CD4-positive, alpha-beta T cell (primary cell): ENCODE data around the gene SHOX. TPM values are rescaled to one million over a fixed set of nuclear protein-coding genes. Genes with fewer than 3 reads are reported as not detected.

ENCODE experiments used
- ATAC-seq: fragments of 200-7000 bp; cut with Tn5 transposase; one replicate; pipeline ENCODE4 v1.10.0; 2022; ENCODE audit warnings: mild to moderate bottlenecking; ENCODE audit not compliant: poor library complexity
- CTCF ChIA-PET: fragments of 350-600 bp; sonication (Branson Sonifier 250); formaldehyde crosslinking; loops from one replicate; lab custom pipeline; 2021; ENCODE audit warnings: antibody characterized with exemption, inconsistent platforms; lab: Charles Lee
- POLR2A ChIA-PET: fragments of 350-600 bp; sonication (Branson Sonifier 250); formaldehyde crosslinking; loops from one replicate; lab custom pipeline; 2021; ENCODE audit warnings: antibody characterized with exemption, inconsistent platforms; lab: Charles Lee
- DNase-seq, 14 experiments: peaks; one replicate each; pipeline ENCODE4 v3.0.0-alpha.2; 2013 to 2020; ENCODE audit warnings: mixed read lengths in 2 of 14
- H3K27ac ChIP-seq, 2 donors: one replicate each; pipeline versions ENCODE4 v1.5.1 to v1.7.0; 2013; ENCODE audit warnings: low read length in 2 of 2, low read depth in 1 of 2, mild to moderate bottlenecking in 1 of 2
- H3K27me3 ChIP-seq, 2 experiments: 1 replicate in 1 of 2; 2 replicates in 1 of 2; pipeline versions ENCODE4 v1.6.1 to v1.7.0; 2013; ENCODE audit warnings: low read length in 2 of 2, control low read depth in 1 of 2, mild to moderate bottlenecking in 1 of 2, moderate library complexity in 1 of 2; ENCODE audit not compliant: insufficient read depth in 2 of 2, control insufficient read depth in 1 of 2
- H3K36me3 ChIP-seq: one replicate; pipeline ENCODE4 v1.6.1; 2013; ENCODE audit warnings: low read length, control low read depth; ENCODE audit not compliant: insufficient read depth
- H3K4me1 ChIP-seq: one replicate; pipeline ENCODE4 v1.6.1; 2013; ENCODE audit warnings: low read length, control low read depth; ENCODE audit not compliant: insufficient read depth
- H3K4me3 ChIP-seq: one replicate; pipeline ENCODE4 v1.5.1; 2013; ENCODE audit warnings: mild to moderate bottlenecking, low read length, moderate library complexity
- H3K9me3 ChIP-seq, 2 experiments: 1 replicate in 1 of 2; 2 replicates in 1 of 2; pipeline versions ENCODE4 v1.6.1 to v1.7.0; 2013; ENCODE audit warnings: low read length in 2 of 2, mild to moderate bottlenecking in 2 of 2, control low read depth in 1 of 2, moderate library complexity in 1 of 2; ENCODE audit not compliant: control insufficient read depth in 1 of 2, insufficient read depth in 1 of 2
- H3K27ac Mint-ChIP-seq: one replicate; pipeline ENCODE4 v1.8.0; 2020; ENCODE audit warnings: mixed read lengths
- H3K27me3 Mint-ChIP-seq: one replicate; pipeline ENCODE4 v1.8.0; 2021; ENCODE audit warnings: mixed read lengths
- H3K36me3 Mint-ChIP-seq: one replicate; pipeline ENCODE4 v1.8.0; 2021; ENCODE audit warnings: low read depth, mixed read lengths
- H3K4me1 Mint-ChIP-seq: one replicate; pipeline ENCODE4 v1.8.0; 2021; ENCODE audit warnings: low read depth, mixed read lengths
- H3K4me3 Mint-ChIP-seq: one replicate; pipeline ENCODE4 v1.8.0; 2020; ENCODE audit warnings: mild to moderate bottlenecking, mixed read lengths
- H3K9me3 Mint-ChIP-seq: one replicate; pipeline ENCODE4 v1.8.0; 2020; ENCODE audit warnings: mixed read lengths
- CTCF ChIP-seq: fragments of 200-600 bp; IDR thresholded peaks from one replicate; pipeline ENCODE4 v1.8.0; 2022; ENCODE audit warnings: antibody characterized with exemption, mild to moderate bottlenecking
- intact Hi-C, 2 experiments: fragments of 100-400 bp; cut with DNase I in 1 of 2; cut with micrococcal nuclease in 1 of 2; formaldehyde crosslinking; loops; one replicate each; pipeline versions ENCODE4 v1.15.1 to v1.9.0; 2023 to 2025; cut with DNase I, micrococcal nuclease
- total RNA-seq, 174 experiments: library from RNA in 2 of 174; stranded (reverse) in 2 of 174; gene quantifications; one replicate each; pipeline ENCODE4 v1.2.3 and lab custom pipeline; 2021 to 2026

SHOX gene
- total RNA-seq, 2 experiments from 2014 or later: not detected

GRCh38 chrX:703866-704265, 73.3 kb downstream of the SHOX start:
- H3K9me3 Mint-ChIP-seq: peaks cover 10% of the 10 kb centered on the region
- no peaks in the 10 kb centered on the region for H3K36me3 Mint-ChIP-seq
- Histone ChIP-seq H3K4me1 (no peaks in the 10 kb centered on the region), H3K27me3 (no peaks in the 10 kb centered on the region), H3K36me3 (no peaks in the 10 kb centered on the region), H3K9me3 (peaks cover 8 to 28% of the 10 kb centered on the region in 2 experiments), H3K27ac (no peak overlapping the region), H3K4me3 (no peak overlapping the region)
- no peak for ATAC-seq
- no peaks in the 10 kb centered on the region for H3K27me3 Mint-ChIP-seq
- TF ChIP-seq CTCF: no peak
- intact Hi-C loops: no loop called here
- no peaks in the 10 kb centered on the region for H3K4me1 Mint-ChIP-seq
- ChIA-PET POLR2A (no interaction called here), CTCF (no interaction called here)
- no peak for DNase-seq
- no peak overlapping the region for H3K4me3 Mint-ChIP-seq
- no peak overlapping the region for H3K27ac Mint-ChIP-seq

Other genes with a start within 250 kb of the SHOX start
- 10 to 100 TPM; 12.1 to 14.0 TPM for gene PPP2R3B, start 243.9 kb upstream of the SHOX start, total RNA-seq